ENCODE results near the gene AMFR. TPM values are rescaled to one million over a fixed set of nuclear protein-coding genes. Genes with fewer than 3 reads are reported as not detected.

AMFR gene
- total and polyA plus RNA-seq, 2 of the 13 experiments (the other 11 are each of a cell fraction or from before 2014, with no cell fraction given): 52.9 to 108 TPM

- ChIA-PET POLR2A (interaction anchor here (1.6 kb wide), 1 partner anchor 19 kb away, joined by 5 read pairs; the partner anchor contains the start of genes NUDT21 and OGFOD1), CTCF (ENCODE audit: low intra/inter-chr PET ratio, low total read pairs) (no interaction called here)
- no peak overlapping the region for H3K9ac ChIP-seq (ENCODE audit: insufficient read depth, low read depth, low read length)
- FAIRE-seq (no peak), DNase-seq (ENCODE audit: low spot score) (no peak), ATAC-seq (no peak)
- no peaks in the 10 kb centered on the region for H3K79me2 ChIP-seq (ENCODE audit: insufficient read depth, low read length)
- no peaks in the 10 kb centered on the region for H4K20me1 ChIP-seq (ENCODE audit: insufficient read depth, low read length)
- H3K36me3 ChIP-seq (replicated peaks in 1 of 2; ENCODE audit: control insufficient read depth in 1 of 2, insufficient read depth in 2 of 2, low read length in 2 of 2): peaks cover 39 to 77% of the 10 kb centered on the region in 2 experiments
- no peaks in the 10 kb centered on the region for H3K27me3 ChIP-seq (ENCODE audit: control insufficient read depth in 1 of 2, insufficient read depth in 2 of 2, low read length in 2 of 2)
- 98% methylated on average over 7 of the region's 7 CpGs for WGBS (ENCODE audit: low lambda C conversion rate)
- H3K4me3 ChIP-seq (replicated peaks in 1 of 3; ENCODE audit: insufficient read depth in 1 of 3, low read depth in 2 of 3, low read length in 3 of 3): no peak overlapping the region
- no peak overlapping the region for H3K27ac ChIP-seq (ENCODE audit: extremely low read length, insufficient read depth, low read length)
- no peak for TF ChIP-seq GFI1 (CRISPR knock-in tag; IDR thresholded peaks at IDR 0.05; ENCODE audit: borderline replicate concordance)
- no peak for TF ChIP-seq NONO (IDR thresholded peaks at IDR 0.05)
- TF ChIP-seq NONO (CRISPR knock-in tag; conservative IDR thresholded peaks at IDR 0.05): no peak
- no peak for TF ChIP-seq ZNF333 (CRISPR knock-in tag; IDR thresholded peaks at IDR 0.05; ENCODE audit: borderline replicate concordance)
- TF ChIP-seq TBX2 (CRISPR knock-in tag; IDR thresholded peaks at IDR 0.05; ENCODE audit: borderline replicate concordance): no peak
- intact Hi-C loops (cut with micrococcal nuclease; ENCODE audit: unreplicated experiment) (no loop called here), in situ Hi-C loops (cut with HindIII; ENCODE audit: extremely low pct_ligation_motif_present, low pct_unique_long_range_greater_than_20kb) (no loop called here)
- no peak overlapping the region for H2AFZ ChIP-seq (ENCODE audit: low read length)
- H3K9me3 ChIP-seq (ENCODE audit: low read length): no peaks in the 10 kb centered on the region
- no peak overlapping the region for H3K4me2 ChIP-seq (ENCODE audit: low read depth, low read length)
- no TSS peak for BruUV-seq (replicated peaks)
- no peaks in the 10 kb centered on the region for H3K4me1 ChIP-seq (ENCODE audit: insufficient read depth, low read length)
These were observed 44.4 kb upstream of the AMFR start for GRCh38 chr16:56469748-56470147.

GRCh38 chr16:56468800-56469199 is 43.5 kb upstream of the AMFR start:
- H3K36me3 ChIP-seq (replicated peaks in 1 of 2; ENCODE audit: control insufficient read depth in 1 of 2, insufficient read depth in 2 of 2, low read length in 2 of 2): peaks cover 40 to 80% of the 10 kb centered on the region in 2 experiments
- POLR2A ChIA-PET: no interaction called here
- no peak for FAIRE-seq

More at GRCh38 chr16:56468800-56469199, 43.5 kb upstream of the AMFR start:
- no peaks in the 10 kb centered on the region for H4K20me1 ChIP-seq (ENCODE audit: insufficient read depth, low read length)
- peak; percentile 58 to 77 for TF ChIP-seq MAFK (conservative IDR thresholded peaks at IDR 0.05 in 1 of 2, IDR thresholded peaks at IDR 0.05 in 1 of 2; ENCODE audit: low read length in 2 of 2)
- no peak for TF ChIP-seq NFYC (CRISPR knock-in tag; IDR thresholded peaks at IDR 0.05)
- peak; percentile 49 for TF ChIP-seq MAFF (IDR thresholded peaks at IDR 0.05; ENCODE audit: low read depth, low read length)
- H2AFZ ChIP-seq (ENCODE audit: low read length): no peak overlapping the region
- intact Hi-C loops (cut with micrococcal nuclease; ENCODE audit: unreplicated experiment) (no loop called here), in situ Hi-C loops (cut with HindIII; ENCODE audit: extremely low pct_ligation_motif_present, low pct_unique_long_range_greater_than_20kb) (no loop called here)
- no peak overlapping the region for H3K9ac ChIP-seq (ENCODE audit: insufficient read depth, low read depth, low read length)
- H3K4me2 ChIP-seq (ENCODE audit: low read depth, low read length): no peak overlapping the region
- H3K4me1 ChIP-seq (ENCODE audit: insufficient read depth, low read length): no peaks in the 10 kb centered on the region
- H3K9me3 ChIP-seq (ENCODE audit: low read length): no peaks in the 10 kb centered on the region
- BruUV-seq (replicated peaks): no TSS peak
- ATAC-seq (no peak), DNase-seq (ENCODE audit: low spot score) (no peak)
- no peak overlapping the region for H3K4me3 ChIP-seq (replicated peaks in 1 of 3; ENCODE audit: insufficient read depth in 1 of 3, low read depth in 2 of 3, low read length in 3 of 3)
- CTCF ChIA-PET (ENCODE audit: low intra/inter-chr PET ratio, low total read pairs): no interaction called here
- no peaks in the 10 kb centered on the region for H3K79me2 ChIP-seq (ENCODE audit: insufficient read depth, low read length)
- no peaks in the 10 kb centered on the region for H3K27me3 ChIP-seq (ENCODE audit: control insufficient read depth in 1 of 2, insufficient read depth in 2 of 2, low read length in 2 of 2)
- no peak overlapping the region for H3K27ac ChIP-seq (ENCODE audit: extremely low read length, insufficient read depth, low read length)
